ENCODE data around the gene STAC. TPM values are rescaled to one million over a fixed set of nuclear protein-coding genes. Genes with fewer than 3 reads are reported as not detected.

Gene STAC
- total RNA-seq, 3 donors from 2014 or later = 1.4 to 6.1 (median 5.6) TPM

DNA sequence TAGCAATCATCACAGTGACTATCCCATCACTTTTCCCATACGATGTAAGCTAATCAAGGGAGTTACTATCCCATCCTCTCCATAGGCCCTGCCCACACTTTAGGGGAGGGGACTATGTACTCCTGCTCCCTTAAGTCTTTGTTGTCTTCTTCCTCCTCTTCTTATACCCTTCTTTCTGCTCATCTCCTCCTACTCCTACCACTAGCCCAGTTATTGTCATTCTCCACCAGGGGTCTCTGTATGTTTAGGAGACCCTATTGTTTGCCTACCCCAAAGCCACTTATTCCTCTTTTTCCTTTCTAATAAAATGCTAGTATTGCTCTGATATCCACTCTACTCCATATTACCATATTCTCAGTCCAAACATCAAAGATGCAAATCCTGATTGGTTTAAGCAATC, 27.8 kb downstream of the STAC start:
- H3K9me3 ChIP-seq = no peaks in the 10 kb centered on the region
- H3K36me3 ChIP-seq = no peaks in the 10 kb centered on the region
- no peak overlapping the region for H3K27ac ChIP-seq
- no peaks in the 10 kb centered on the region for H3K27me3 ChIP-seq
- no peak overlapping the region for H3K4me3 ChIP-seq
- no peak for DNase-seq (ENCODE audit: low spot score in 2 of 2)
- H3K4me1 ChIP-seq = no peaks in the 10 kb centered on the region
- TF ChIP-seq POLR2A (IDR thresholded peaks at IDR 0.05) (no peak), CTCF (IDR thresholded peaks at IDR 0.05) (no peak), POLR2AphosphoS5 (IDR thresholded peaks at IDR 0.05) (no peak)
- intact Hi-C loops (cut with DNase I; ENCODE audit: low total_unique reads) = no loop called here

DNA sequence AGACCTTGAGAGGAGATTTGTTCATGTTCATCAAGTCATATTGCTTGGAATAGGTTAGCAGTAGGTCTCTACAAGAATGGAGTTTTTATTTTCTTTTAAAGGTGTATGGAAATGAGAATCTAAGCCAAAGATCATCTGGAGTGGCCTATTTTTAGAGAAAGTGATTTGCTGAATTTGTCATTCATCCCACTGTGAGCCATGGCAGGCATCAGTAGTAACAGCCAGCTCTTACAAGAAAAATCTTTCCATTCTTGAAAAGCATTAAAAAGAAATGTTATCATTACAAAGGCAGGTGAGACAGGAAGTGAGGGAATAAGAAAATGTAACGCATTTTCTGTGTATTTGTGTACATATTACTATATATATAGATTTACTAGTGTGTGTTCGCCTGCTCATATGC, 29.6 kb downstream of the STAC start:
- Histone ChIP-seq H3K36me3 (no peaks in the 10 kb centered on the region), H3K27me3 (no peaks in the 10 kb centered on the region), H3K4me1 (no peaks in the 10 kb centered on the region), H3K27ac (no peak overlapping the region), H3K4me3 (no peak overlapping the region), H3K9me3 (peaks cover under 1 to 3% of the 10 kb centered on the region in 2 donors)
- TF ChIP-seq CTCF (IDR thresholded peaks at IDR 0.05) (no peak), POLR2A (IDR thresholded peaks at IDR 0.05) (no peak), POLR2AphosphoS5 (IDR thresholded peaks at IDR 0.05) (no peak)
- DNase-seq (ENCODE audit: low spot score in 2 of 2) = no peak
- intact Hi-C loops (cut with DNase I; ENCODE audit: low total_unique reads) = no loop called here

DNA sequence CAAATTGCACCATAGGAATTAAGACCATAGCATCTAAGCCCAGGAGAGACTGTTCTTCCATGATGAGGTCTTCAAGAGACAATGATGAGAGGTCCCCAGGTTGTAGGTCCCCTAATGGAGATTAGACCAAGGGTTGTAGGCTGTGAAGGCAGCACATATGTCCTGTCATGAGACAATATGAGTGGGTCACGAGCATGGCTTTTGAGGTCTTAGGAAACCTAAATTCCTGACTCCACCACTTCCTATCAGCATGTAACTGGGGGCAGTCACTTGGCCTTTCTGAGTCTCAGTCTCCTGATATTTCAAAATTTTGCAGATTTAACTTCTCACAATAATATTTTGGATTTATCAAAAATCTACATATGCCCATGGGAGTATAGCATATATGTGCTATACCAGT, 31.3 kb downstream of the STAC start:
- no peak overlapping the region for H3K4me3 ChIP-seq
- DNase-seq (ENCODE audit: low spot score in 2 of 2) = no peak
- no peaks in the 10 kb centered on the region for H3K36me3 ChIP-seq
- no peak overlapping the region for H3K27ac ChIP-seq
- intact Hi-C loops (cut with DNase I; ENCODE audit: low total_unique reads) = no loop called here
- no peaks in the 10 kb centered on the region for H3K4me1 ChIP-seq
- no peaks in the 10 kb centered on the region for H3K27me3 ChIP-seq
- TF ChIP-seq POLR2A (IDR thresholded peaks at IDR 0.05) (no peak), CTCF (IDR thresholded peaks at IDR 0.05) (no peak), POLR2AphosphoS5 (IDR thresholded peaks at IDR 0.05) (no peak)
- H3K9me3 ChIP-seq = peaks cover 8 to 10% of the 10 kb centered on the region in 2 donors

GRCh38 chr3:36416599-36416998, 36.3 kb downstream of the STAC start:
- Histone ChIP-seq H3K27ac (no peak overlapping the region), H3K9me3 (peaks cover 8 to 10% of the 10 kb centered on the region in 2 donors), H3K4me3 (no peak overlapping the region), H3K4me1 (no peaks in the 10 kb centered on the region), H3K36me3 (no peaks in the 10 kb centered on the region), H3K27me3 (no peaks in the 10 kb centered on the region)
- DNase-seq (ENCODE audit: low spot score in 2 of 2) = no peak
- TF ChIP-seq CTCF (IDR thresholded peaks at IDR 0.05) = no peak
- no peak for TF ChIP-seq POLR2AphosphoS5 (IDR thresholded peaks at IDR 0.05)
- TF ChIP-seq POLR2A (IDR thresholded peaks at IDR 0.05) = no peak
- intact Hi-C loops (cut with DNase I; ENCODE audit: low total_unique reads) = no loop called here

GRCh38 chr3:36417237-36417636, 36.9 kb downstream of the STAC start:
- no peaks in the 10 kb centered on the region for H3K4me1 ChIP-seq
- no peaks in the 10 kb centered on the region for H3K27me3 ChIP-seq
- H3K9me3 ChIP-seq = peaks cover 8 to 10% of the 10 kb centered on the region in 2 donors
- TF ChIP-seq POLR2A (IDR thresholded peaks at IDR 0.05) (no peak), CTCF (IDR thresholded peaks at IDR 0.05) (no peak), POLR2AphosphoS5 (IDR thresholded peaks at IDR 0.05) (no peak)
- H3K4me3 ChIP-seq = no peak overlapping the region
- intact Hi-C loops (cut with DNase I; ENCODE audit: low total_unique reads) = no loop called here
- DNase-seq (ENCODE audit: low spot score in 2 of 2) = no peak
- no peak overlapping the region for H3K27ac ChIP-seq
- H3K36me3 ChIP-seq = no peaks in the 10 kb centered on the region

Measured in breast epithelium (tissue), 4 donors.